HEK293 (cell line): Measurements from ENCODE around the gene NPPA.
"Not testable (repeated sequence)": the region's sequence is repeated elsewhere in the genome, so short reads cannot be mapped to it uniquely, and the experiment has no call there.

Experiments
- CTCF ChIP-seq: fragments of 450-650 bp; formaldehyde crosslinking; IDR thresholded peaks from 2 replicates; pipeline ENCODE4 v1.5.1; 2016; ENCODE audit warnings: missing biosample characterization, missing genetic modification characterization
- REST ChIP-seq: fragments of 450-650 bp; formaldehyde crosslinking; IDR thresholded peaks from 2 replicates; pipeline ENCODE4 v1.5.1; 2016; ENCODE audit warnings: missing biosample characterization, missing genetic modification characterization
- ZSCAN30 ChIP-seq: fragments of 450-650 bp; IDR thresholded peaks from 2 replicates; pipeline ENCODE4 v1.5.1; 2018; ENCODE audit warnings: missing biosample characterization, mild to moderate bottlenecking, missing genetic modification characterization, moderate library complexity

GRCh38 chr1:11894501-11894900 is 46.9 kb upstream of the NPPA start:
- TF ChIP-seq ZSCAN30; REST (tag by site-specific recombination); CTCF: not testable (repeated sequence)
